DMS53 treated with DMSO at 0.1 percent for 48 hours (cell line): ENCODE data around the gene COL18A1.

ENCODE experiments used
- DNase-seq: peaks from one replicate; lab custom pipeline; 2025; ENCODE audit not compliant: unreplicated experiment; lab: John Stamatoyannopoulos, UW

COL18A1 gene

DNA sequence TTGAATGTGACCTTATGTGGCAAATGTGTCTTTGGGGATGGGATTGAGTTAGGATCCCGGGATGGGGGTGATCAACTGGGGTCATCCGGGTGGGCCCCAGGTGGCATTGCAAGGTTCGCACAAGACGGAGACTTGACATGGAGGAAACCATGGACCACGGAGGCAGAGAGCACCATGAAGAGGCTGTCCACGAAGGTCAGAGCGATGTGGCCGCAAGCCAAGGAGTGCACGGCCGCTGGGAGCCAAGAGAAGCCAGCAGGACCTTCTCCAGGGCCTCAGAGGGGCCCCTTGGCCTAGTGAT lies 22.3 kb upstream of the COL18A1 start:
- DNase-seq, result no peak

GRCh38 chr21:45383111-45383614 lies 21.8 kb upstream of the COL18A1 start:
- DNase-seq, result no peak

- no peak for DNase-seq
These were observed 21.3 kb upstream of the COL18A1 start for GRCh38 chr21:45383615-45384201.

DNA sequence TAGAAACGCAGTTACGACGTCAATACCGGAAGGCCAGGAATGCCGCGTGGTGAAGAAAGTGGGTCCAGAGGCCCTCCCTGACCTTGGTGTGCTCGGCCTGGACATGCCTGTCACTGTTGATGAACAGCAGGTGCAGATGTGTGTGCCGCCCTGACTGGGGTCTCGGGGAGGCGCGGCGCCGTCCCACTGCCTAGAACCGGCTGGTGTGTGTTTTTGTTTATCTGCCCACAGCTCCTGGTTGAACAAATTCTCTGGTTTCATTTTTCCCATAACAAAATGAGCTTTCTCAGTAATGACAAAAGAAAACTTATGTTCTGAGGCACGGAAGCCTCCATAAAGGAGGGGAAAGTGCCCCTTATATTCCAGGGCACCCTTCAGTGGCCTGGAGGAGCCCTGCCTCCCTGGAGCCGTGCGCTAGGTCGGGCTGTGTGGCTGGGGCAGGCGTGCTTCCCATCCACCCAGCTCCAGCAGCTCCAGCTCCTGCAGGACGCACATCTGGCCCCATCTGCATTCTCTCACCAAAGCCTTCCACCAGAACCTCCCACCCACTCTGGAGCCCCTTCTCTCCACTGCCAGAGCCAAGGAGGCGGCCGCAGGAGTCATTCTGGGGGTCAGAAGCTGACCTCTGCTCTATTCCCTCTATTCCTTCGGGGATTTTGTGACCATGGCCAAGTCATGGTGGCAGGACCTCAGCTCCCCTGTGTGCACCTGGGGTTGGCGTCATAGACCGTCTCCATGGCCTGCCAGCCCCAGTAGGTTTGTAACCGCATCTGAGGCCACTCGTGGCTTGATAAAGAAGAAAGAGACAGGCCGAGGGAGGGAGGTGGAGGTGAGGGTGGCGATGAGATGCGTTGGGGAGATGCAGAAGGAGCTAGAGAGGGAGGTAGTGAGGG lies 20.1 kb upstream of the COL18A1 start:
- DNase-seq, result no peak

DNA sequence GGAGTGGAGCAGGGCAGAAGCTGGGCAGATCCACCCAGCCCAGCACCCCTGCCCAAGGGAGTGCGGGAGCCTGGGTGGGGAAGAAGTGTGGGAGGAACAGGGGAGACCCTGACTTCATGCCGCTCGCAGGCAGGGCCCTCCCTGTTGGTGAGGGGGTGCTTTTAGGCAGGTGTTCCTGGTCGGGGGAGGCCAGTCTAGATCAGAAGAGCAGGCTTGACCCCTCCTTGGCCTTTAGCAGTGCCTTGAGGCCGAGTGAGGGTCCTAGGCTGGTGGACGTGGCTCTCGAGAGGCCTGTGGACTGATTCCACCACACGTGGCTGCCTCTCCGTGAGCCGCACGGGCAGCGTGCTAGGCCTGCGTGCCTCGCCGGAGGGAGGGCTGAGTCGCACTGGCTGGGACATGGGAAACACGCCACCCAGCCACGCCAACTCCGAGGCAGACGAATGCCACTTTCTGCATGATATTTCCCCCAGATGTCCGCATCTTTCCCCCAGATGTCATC lies 19.4 kb upstream of the COL18A1 start:
- DNase-seq, result no peak

DNA sequence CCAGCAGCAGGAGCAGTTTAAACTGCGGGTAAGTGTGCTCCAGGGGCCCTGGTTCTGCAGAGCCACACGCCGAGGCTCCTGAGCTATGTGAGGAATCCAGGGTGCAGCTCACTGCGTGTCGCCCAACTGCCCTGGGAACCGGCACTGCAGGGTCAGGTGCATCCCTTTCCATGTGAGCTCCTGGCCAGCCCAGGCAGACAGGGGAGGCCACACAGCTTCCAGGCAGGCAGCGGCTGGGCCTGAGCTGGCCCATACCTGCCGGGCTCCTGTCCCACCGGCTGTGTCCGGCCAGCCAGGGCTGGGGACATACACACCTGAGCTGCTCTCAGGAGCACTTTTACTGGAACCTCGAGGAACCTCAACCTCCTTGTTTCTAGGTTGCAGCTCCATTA lies 18.6 kb upstream of the COL18A1 start:
- no peak for DNase-seq

- DNase-seq, result no peak
These were observed 18.1 kb upstream of the COL18A1 start for GRCh38 chr21:45386728-45387371.

- DNase-seq, result no peak
These were observed 17.5 kb upstream of the COL18A1 start for GRCh38 chr21:45387506-45387905.

GRCh38 chr21:45388011-45388521 lies 16.9 kb upstream of the COL18A1 start:
- no peak for DNase-seq

DNA sequence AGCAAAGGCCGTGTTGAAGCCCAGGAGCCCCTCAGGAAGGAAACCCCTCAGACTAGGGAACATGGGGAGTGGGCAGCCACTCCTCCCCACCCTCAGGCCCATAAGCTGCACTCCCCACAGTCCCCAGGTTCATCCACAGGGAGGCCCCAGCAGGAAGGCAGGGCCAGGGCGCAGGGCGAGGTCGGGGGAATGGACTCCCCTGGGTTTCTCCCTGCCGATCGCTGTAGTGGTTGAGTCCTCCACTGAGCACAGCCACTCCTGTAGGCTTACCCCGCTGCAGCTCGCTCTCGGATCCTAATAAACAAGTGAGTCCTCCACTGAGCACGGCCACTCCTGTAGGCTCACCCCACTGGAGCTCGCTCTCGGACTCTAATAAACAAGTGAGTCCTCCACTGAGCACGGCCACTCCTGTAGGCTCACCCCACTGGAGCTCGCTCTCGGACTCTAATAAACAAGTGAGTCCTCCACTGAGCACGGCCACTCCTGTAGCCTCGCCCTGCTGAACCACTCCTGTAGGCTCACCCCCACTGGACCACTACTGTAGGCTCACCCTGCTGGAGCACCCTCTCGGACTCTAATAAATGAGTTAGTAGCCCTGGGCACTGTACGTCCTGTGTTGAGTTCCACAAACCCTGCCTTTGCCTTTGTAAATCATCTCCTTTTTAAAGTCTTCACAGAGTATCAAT lies 16.2 kb upstream of the COL18A1 start:
- no peak for DNase-seq

DNA sequence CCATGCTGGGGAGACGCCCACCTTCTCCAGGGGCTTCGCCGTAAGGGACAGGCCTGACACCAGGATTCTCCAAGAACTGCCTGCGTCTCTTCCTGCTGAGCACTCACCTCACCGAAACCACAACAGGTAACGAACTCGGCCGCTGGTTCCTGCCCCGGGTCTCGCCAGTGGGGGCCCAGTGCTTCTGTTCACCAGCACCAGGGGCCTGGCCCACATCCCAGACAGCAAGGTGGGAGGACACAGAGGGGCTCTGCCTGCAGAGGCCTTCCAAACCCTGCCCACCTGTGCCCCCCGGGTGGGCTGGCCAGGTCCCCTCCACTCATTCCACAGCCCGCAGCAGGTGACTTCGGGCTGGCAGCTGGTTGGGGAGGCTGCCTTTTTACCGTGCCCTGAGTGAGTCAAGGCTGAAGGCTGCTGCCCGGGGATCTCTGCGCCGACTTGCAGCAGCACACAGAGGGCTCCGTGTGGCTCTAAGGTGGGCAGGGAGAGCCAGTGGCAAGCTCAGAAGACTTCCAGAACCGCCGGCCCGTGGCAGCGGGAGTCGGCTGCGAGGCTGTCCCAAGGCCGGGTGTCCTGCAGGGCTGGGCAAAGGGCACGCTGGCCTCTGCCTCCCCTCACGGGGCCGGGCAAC lies 14.7 kb upstream of the COL18A1 start:
- DNase-seq, result no peak

- DNase-seq, result no peak
These were observed 13.9 kb upstream of the COL18A1 start for GRCh38 chr21:45390831-45391742.

DNA sequence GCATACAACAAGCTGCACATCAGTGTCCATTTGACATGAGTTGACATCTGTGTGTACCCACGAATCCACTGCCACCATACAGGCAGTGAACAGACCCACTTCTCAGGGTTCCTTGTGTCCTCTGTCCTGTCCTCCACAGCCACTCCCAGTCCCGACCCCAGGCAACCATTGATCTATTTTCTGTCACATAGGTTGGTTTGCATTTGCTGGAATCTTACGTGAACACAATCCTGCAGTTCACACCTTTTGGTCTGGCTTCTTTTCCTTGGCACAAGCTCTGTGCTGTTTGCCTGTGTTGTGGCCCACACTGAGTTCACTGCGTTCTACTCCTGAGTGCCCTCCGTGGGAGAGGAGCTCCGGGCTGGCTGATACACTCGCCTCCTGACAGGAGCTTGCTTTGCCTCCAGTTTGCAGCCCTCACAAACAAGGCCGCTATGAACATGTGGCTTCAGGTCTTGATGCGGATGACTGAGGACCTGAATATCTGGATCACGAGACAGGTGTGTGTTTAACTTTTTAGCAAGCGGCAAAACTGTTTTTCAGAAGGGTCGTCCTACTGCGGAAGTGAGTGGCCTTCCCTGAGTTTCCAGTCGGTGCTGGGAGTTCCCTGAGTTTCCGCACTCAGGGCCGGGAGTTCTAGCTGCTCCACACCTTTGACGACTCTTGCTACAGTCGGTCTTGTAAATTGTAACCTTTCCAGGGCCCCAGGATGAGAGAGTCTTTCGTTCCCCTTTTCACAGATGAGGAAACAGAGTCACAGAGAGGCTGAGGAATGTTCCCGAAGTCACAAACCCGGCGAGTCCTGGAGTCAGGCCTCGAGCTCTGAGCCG lies 13.0 kb upstream of the COL18A1 start:
- no peak for DNase-seq

DNA sequence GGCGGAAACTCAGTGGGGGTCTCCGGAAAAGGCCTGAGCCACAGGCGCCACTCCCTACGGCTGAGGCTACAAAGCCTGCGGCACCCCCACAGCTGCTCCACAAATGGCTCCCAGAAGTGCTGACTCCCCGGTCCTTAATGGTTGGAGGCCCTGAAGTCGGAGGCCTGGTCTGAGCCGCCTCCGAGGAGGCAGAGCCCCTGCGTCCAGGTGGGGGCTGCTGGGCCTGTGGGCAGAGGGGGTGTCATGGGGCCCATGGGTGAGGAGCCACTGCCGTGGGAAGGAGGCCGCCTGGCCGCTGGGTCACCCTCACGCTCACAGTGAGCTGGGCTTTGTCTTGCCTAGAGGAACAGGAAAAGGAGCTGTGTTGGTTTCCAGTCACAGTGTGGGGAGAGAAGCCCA lies 12.4 kb upstream of the COL18A1 start:
- DNase-seq, result no peak

GRCh38 chr21:45393021-45393420 lies 11.9 kb upstream of the COL18A1 start:
- DNase-seq, result no peak

DNA sequence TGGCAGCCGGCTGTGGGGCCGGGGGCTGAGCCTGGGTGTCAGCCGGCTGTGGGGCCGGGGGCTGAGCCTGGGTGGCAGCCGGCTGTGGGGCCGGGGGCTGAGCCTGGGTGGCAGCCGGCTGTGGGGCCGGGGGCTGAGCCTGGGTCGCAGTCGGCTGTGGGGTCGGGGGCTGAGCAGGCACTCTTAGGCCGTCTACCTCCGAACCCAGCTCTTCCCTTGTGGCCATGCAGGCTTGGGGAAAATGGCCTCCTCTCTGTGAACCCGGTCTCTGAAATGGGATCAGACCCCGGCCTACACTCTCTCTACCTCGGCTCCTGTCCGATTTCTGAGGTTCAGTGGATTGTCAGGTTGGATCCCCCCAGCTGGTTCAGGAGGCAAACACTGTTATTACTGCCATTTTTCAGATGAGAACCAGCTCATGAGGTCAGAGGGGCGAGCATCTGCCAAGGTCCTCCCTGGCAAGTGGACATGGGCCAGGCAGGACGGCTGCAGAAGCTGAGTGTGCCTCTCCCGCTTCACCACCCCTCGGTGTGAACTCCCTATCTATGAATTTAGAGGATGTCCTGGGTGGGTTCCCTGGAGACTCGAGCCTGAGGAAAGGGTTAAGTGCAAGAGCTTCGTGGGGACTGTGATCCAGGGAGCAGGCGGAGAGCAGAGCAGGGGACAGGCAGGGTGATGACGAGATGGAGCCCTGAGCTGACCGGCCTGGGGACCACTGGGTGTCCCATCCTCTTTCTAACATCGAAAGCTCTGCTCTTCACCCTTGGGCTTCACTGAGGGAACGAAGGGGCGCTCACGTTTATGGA lies 10.9 kb upstream of the COL18A1 start:
- no peak for DNase-seq

DNA sequence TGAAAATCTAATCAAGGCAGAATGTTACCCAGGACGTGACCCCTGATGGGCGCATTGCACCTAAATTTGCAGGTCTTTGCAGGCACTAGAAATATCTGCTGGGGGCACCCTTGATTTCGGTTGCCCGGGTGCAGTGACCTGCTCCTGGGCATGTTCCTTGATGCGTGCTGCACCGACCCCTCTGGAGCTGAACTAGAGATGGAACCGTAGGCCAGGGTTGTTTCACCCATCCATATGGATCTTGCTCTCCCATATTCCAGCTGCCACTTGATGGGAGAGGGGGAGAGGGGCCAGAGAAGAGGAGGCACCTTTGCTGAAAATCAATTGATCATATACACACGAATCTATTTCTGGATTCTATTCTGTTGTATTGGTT lies 8.4 kb upstream of the COL18A1 start:
- no peak for DNase-seq

DNA sequence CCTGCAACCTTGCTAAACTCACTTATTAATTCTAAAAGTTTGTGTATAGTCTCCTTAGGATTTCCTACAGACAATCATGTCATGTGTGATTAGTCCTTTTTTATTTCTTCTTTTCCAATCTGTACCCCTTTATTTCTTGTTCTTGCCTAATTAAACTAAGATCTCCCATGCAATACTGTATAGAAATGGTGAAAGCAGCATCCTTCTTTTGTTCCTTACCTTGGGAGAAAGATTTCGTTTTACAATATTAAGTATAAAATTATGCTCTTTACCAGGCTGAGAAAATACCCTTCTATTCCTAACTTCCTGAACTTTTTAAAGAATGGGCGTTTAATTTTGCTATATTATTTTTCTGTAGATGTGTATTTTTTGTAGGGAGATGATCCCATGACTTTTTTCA lies 7.6 kb upstream of the COL18A1 start:
- no peak for DNase-seq
